Astrocyte (in vitro differentiated cells and primary cell): ENCODE measurements around the gene EXOC3. TPM values are rescaled to one million over a fixed set of nuclear protein-coding genes. Genes with fewer than 3 reads are reported as not detected.
"Not testable (repeated sequence)": the region's sequence is repeated elsewhere in the genome, so short reads cannot be mapped to it uniquely, and the experiment has no call there.

ENCODE experiments used
- DNase-seq: peaks from one replicate; pipeline ENCODE4 v3.0.0-alpha.2; 2010; ENCODE audit warnings: low read depth
- FAIRE-seq: peaks from 2 replicates; lab custom pipeline; 2011; peaks lifted over from hg19 to GRCh38; lab: Jason Lieb, UNC
- H2AFZ ChIP-seq: 2 replicates; pipeline ENCODE4 v1.6.0; 2012; ENCODE audit warnings: low read depth, low read length, inconsistent platforms
- H3K27ac ChIP-seq: 2 replicates; pipeline ENCODE4 v1.5.1; 2011; ENCODE audit warnings: low read depth, low read length, inconsistent platforms
- H3K27me3 ChIP-seq: 2 replicates; pipeline ENCODE4 v1.6.0; 2011; ENCODE audit warnings: low read length, inconsistent platforms; ENCODE audit not compliant: insufficient read depth
- H3K36me3 ChIP-seq: 2 replicates; pipeline ENCODE4 v1.5.1; 2011; ENCODE audit warnings: low read length, inconsistent platforms; ENCODE audit not compliant: insufficient read depth
- H3K4me1 ChIP-seq: 2 replicates; pipeline ENCODE4 v1.5.1; 2011; ENCODE audit warnings: low read length, inconsistent platforms; ENCODE audit not compliant: insufficient read depth
- H3K4me2 ChIP-seq: 2 replicates; pipeline ENCODE4 v1.6.0; 2012; ENCODE audit warnings: low read length, inconsistent platforms
- H3K4me3 ChIP-seq: 2 replicates; pipeline ENCODE4 v1.5.1; 2011; ENCODE audit warnings: low read depth, mild to moderate bottlenecking, low read length, inconsistent platforms; ENCODE audit not compliant: insufficient read depth
- H3K79me2 ChIP-seq: 2 replicates; pipeline ENCODE4 v1.6.0; 2012; ENCODE audit warnings: mild to moderate bottlenecking, low read length, inconsistent platforms; ENCODE audit not compliant: insufficient read depth
- H3K9ac ChIP-seq: 2 replicates; pipeline ENCODE4 v1.6.0; 2012; ENCODE audit warnings: mild to moderate bottlenecking, low read length, inconsistent platforms
- H3K9me3 ChIP-seq: 2 replicates; pipeline ENCODE4 v1.5.1; 2012; ENCODE audit warnings: low read depth, mild to moderate bottlenecking, low read length, inconsistent platforms; ENCODE audit not compliant: insufficient read depth
- H4K20me1 ChIP-seq: 2 replicates; pipeline ENCODE4 v1.6.0; 2012; ENCODE audit warnings: low read length, inconsistent platforms; ENCODE audit not compliant: insufficient read depth
- H3K27ac Mint-ChIP-seq: one replicate; pipeline ENCODE4 v1.8.0; 2021; ENCODE audit warnings: mild to moderate bottlenecking, mixed read lengths; ENCODE audit not compliant: unreplicated experiment
- H3K27me3 Mint-ChIP-seq: one replicate; pipeline ENCODE4 v1.8.0; 2021; ENCODE audit warnings: low read depth, mixed read lengths; ENCODE audit not compliant: unreplicated experiment
- H3K36me3 Mint-ChIP-seq: one replicate; pipeline ENCODE4 v1.8.0; 2021; ENCODE audit warnings: low read depth, mixed read lengths; ENCODE audit not compliant: unreplicated experiment
- H3K4me1 Mint-ChIP-seq: one replicate; pipeline ENCODE4 v1.8.0; 2021; ENCODE audit warnings: low read depth, mixed read lengths; ENCODE audit not compliant: unreplicated experiment
- H3K4me3 Mint-ChIP-seq: one replicate; pipeline ENCODE4 v1.8.0; 2021; ENCODE audit warnings: mild to moderate bottlenecking, moderate library complexity, mixed read lengths; ENCODE audit not compliant: unreplicated experiment
- H3K9me3 Mint-ChIP-seq: one replicate; pipeline ENCODE4 v1.8.0; 2021; ENCODE audit warnings: mild to moderate bottlenecking, mixed read lengths; ENCODE audit not compliant: unreplicated experiment
- EZH2 ChIP-seq: IDR thresholded peaks from 2 replicates; pipeline ENCODE4 v1.6.1; 2012; ENCODE audit warnings: mild to moderate bottlenecking, low read length, inconsistent platforms; ENCODE audit not compliant: insufficient read depth
- total RNA-seq: library from RNA; stranded (reverse); gene quantifications from 2 replicates; pipeline ENCODE4 v1.2.1, GENCODE V29; 2021
- TF ChIP-seq, protein P1 (sequence below): IDR thresholded peaks from 2 replicates; pipeline ENCODE4 v1.5.1; 2011; ENCODE audit warnings: low read depth, mild to moderate bottlenecking, inconsistent platforms, low read length, moderate library complexity; ENCODE audit not compliant: insufficient read depth

The EXOC3 gene
- total RNA-seq, 1 donor from 2014 or later: 37.9 TPM

- H3K4me2 ChIP-seq: no peak overlapping the region
- Mint-ChIP-seq H3K4me1 (no peaks in the 10 kb centered on the region), H3K9me3 (no peaks in the 10 kb centered on the region), H3K27ac (no peak overlapping the region), H3K36me3 (no peaks in the 10 kb centered on the region), H3K4me3 (no peak overlapping the region), H3K27me3 (peaks cover 13% of the 10 kb centered on the region)
- H3K4me1 ChIP-seq: no peaks in the 10 kb centered on the region
- no peak overlapping the region for H3K27ac ChIP-seq
- no peak overlapping the region for H3K9ac ChIP-seq
- no peak overlapping the region for H3K4me3 ChIP-seq
- no peaks in the 10 kb centered on the region for H3K27me3 ChIP-seq
- DNase-seq: no peak
- no peaks in the 10 kb centered on the region for H3K9me3 ChIP-seq
- FAIRE-seq: no peak
- no peaks in the 10 kb centered on the region for H4K20me1 ChIP-seq
- no peak for TF ChIP-seq EZH2
- TF ChIP-seq, protein P1, sequence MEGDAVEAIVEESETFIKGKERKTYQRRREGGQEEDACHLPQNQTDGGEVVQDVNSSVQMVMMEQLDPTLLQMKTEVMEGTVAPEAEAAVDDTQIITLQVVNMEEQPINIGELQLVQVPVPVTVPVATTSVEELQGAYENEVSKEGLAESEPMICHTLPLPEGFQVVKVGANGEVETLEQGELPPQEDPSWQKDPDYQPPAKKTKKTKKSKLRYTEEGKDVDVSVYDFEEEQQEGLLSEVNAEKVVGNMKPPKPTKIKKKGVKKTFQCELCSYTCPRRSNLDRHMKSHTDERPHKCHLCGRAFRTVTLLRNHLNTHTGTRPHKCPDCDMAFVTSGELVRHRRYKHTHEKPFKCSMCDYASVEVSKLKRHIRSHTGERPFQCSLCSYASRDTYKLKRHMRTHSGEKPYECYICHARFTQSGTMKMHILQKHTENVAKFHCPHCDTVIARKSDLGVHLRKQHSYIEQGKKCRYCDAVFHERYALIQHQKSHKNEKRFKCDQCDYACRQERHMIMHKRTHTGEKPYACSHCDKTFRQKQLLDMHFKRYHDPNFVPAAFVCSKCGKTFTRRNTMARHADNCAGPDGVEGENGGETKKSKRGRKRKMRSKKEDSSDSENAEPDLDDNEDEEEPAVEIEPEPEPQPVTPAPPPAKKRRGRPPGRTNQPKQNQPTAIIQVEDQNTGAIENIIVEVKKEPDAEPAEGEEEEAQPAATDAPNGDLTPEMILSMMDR: no peak
- no peak overlapping the region for H2AFZ ChIP-seq
- no peaks in the 10 kb centered on the region for H3K36me3 ChIP-seq
- H3K79me2 ChIP-seq: no peaks in the 10 kb centered on the region
These were observed 41.6 kb downstream of the EXOC3 start for GRCh38 chr5:484556-484955.

DNA sequence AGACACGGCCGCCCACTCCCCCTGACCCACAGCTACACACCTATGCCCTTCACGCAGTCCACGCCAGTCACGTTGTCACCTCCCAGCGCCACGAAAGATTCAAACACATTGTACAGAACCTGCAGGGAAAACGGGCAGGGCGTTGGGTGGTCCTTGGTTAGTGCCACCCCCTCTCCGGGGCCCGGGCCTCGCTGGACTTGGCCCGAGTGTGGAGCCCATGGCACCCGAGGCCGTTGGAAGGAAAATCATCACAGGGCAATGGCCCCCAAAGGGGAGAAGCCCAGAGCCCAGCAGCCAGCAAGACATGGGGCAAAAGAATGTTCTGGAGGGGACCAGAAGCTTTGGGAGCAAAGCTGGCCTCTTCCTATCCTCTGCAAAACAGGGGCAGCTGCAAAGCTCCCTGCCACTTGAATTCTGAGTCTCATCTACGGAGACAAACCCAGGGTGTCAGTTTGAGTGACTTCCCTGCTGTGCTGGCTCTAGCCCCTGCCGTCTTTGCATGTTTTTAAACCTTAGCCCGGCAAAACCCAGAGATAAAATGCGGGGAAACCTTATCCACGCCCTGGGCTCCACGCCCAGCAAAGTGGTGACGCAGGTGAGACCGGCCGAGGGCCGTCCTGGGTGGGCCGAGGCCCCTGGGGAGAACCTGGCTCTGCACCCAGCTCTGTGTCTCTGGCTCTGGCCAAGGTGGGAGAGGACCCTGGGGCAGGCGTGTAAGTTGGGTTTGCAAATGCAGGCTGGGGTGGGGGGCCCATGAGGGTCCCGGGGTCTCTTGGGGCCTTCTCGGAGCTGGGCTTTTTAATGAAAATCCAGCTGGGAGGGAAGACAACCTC, 42.4 kb downstream of the EXOC3 start:
- H3K27me3 Mint-ChIP-seq: peaks cover 17% of the 10 kb centered on the region
- no peak overlapping the region for H2AFZ ChIP-seq
- H3K4me2 ChIP-seq: no peak overlapping the region
- no peak overlapping the region for H3K27ac Mint-ChIP-seq
- no peaks in the 10 kb centered on the region for H3K4me1 ChIP-seq
- H3K79me2 ChIP-seq: no peaks in the 10 kb centered on the region
- H3K9me3 Mint-ChIP-seq: no peaks in the 10 kb centered on the region
- H3K4me1 Mint-ChIP-seq: no peaks in the 10 kb centered on the region
- H3K9ac ChIP-seq: no peak overlapping the region
- no peak overlapping the region for H3K4me3 Mint-ChIP-seq
- H3K36me3 Mint-ChIP-seq: no peaks in the 10 kb centered on the region
- no peaks in the 10 kb centered on the region for H3K9me3 ChIP-seq
- FAIRE-seq: no peak
- TF ChIP-seq, protein P1: no peak
- H3K27me3 ChIP-seq: no peaks in the 10 kb centered on the region
- no peak overlapping the region for H3K27ac ChIP-seq
- H3K4me3 ChIP-seq: no peak overlapping the region
- DNase-seq: no peak
- H3K36me3 ChIP-seq: no peaks in the 10 kb centered on the region
- H4K20me1 ChIP-seq: no peaks in the 10 kb centered on the region

- Histone ChIP-seq H3K27ac (no peak overlapping the region), H3K4me3 (no peak overlapping the region), H4K20me1 (no peaks in the 10 kb centered on the region), H3K4me2 (no peak overlapping the region), H3K9me3 (no peaks in the 10 kb centered on the region), H3K27me3 (no peaks in the 10 kb centered on the region), H3K79me2 (no peaks in the 10 kb centered on the region), H2AFZ (no peak overlapping the region), H3K36me3 (no peaks in the 10 kb centered on the region), H3K9ac (no peak overlapping the region), H3K4me1 (no peaks in the 10 kb centered on the region)
- Mint-ChIP-seq H3K27me3 (peaks cover 18% of the 10 kb centered on the region), H3K4me3 (no peak overlapping the region), H3K27ac (no peak overlapping the region), H3K36me3 (no peaks in the 10 kb centered on the region), H3K4me1 (no peaks in the 10 kb centered on the region), H3K9me3 (no peaks in the 10 kb centered on the region)
- no peak for TF ChIP-seq EZH2
- TF ChIP-seq, protein P1: no peak
- FAIRE-seq: no peak
- DNase-seq: no peak
These were observed 43.0 kb downstream of the EXOC3 start for GRCh38 chr5:485946-486491.

DNA sequence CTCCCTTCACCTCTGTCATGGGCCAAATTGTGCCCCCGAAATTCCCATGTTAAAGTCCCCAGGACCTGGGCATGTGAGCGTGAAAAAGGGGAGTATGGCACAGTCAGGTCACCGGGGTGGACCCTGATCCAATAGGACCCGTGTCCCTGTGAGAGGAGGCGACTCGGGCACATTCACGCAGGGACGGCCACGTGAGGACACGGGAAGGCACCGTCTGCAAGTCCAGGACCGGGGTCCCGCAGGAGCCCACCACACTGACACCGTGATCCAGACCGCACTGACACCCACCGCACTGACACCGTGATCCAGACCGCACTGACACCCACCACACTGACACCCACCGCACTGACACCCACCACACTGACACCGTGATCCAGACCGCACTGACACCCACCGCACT, 43.6 kb downstream of the EXOC3 start:
- H3K9ac ChIP-seq, DNase-seq, H3K4me1 Mint-ChIP-seq, H3K27ac ChIP-seq, H3K4me3 Mint-ChIP-seq, H2AFZ ChIP-seq, H3K4me2 ChIP-seq, H3K27ac Mint-ChIP-seq, H3K9me3 ChIP-seq, H3K36me3 ChIP-seq, H3K79me2 ChIP-seq, H3K9me3 Mint-ChIP-seq, H4K20me1 ChIP-seq, H3K27me3 ChIP-seq, H3K4me1 ChIP-seq, FAIRE-seq, H3K4me3 ChIP-seq, H3K36me3 Mint-ChIP-seq: not testable (repeated sequence)
- H3K27me3 Mint-ChIP-seq: peaks cover 16% of the 10 kb centered on the region
